Adrenal gland (tissue), 12 donors: ENCODE data around the gene ANK2. TPM values are rescaled to one million over a fixed set of nuclear protein-coding genes. Genes with fewer than 3 reads are reported as not detected.

Experiments
- DNase-seq, 7 donors: peaks; one replicate each; pipeline ENCODE4 v3.0.0-alpha.2; 2019 to 2020
- H3K27ac ChIP-seq, 5 donors: fragments of 200-600 bp; sonication (generic) in 4 of 5; 1 replicate in 3 of 5; 2 replicates in 2 of 5; pipeline versions ENCODE4 v1.5.1 to v1.8.0; 2016 to 2020; ENCODE audit warnings: mild to moderate bottlenecking in 1 of 5
- H3K27me3 ChIP-seq: fragments of 200-600 bp; 2 replicates; pipeline ENCODE4 v1.8.0; 2021
- H3K36me3 ChIP-seq, 2 donors: fragments of 200-600 bp; replicated peaks in 1 of 2; 1 replicate in 1 of 2; 2 replicates in 1 of 2; pipeline versions ENCODE4 v1.5.1 to v1.8.0; 2018 to 2022
- H3K4me1 ChIP-seq, 2 donors: fragments of 200-600 bp; replicated peaks in 1 of 2; 1 replicate in 1 of 2; 2 replicates in 1 of 2; pipeline versions ENCODE4 v1.5.1 to v1.8.0; 2018 to 2021
- H3K4me3 ChIP-seq, 4 donors: fragments of 200-600 bp; sonication (generic) in 3 of 4; one replicate each; pipeline ENCODE4 v1.5.1; 2016 to 2018
- H3K9me3 ChIP-seq, 3 donors: fragments of 200-600 bp; sonication (generic) in 1 of 3; replicated peaks in 1 of 3; 1 replicate in 2 of 3; 2 replicates in 1 of 3; pipeline versions ENCODE4 v1.5.1 to v1.8.0; 2016 to 2021
- POLR2A ChIP-seq, 2 donors: fragments of 450-650 bp; IDR thresholded peaks; one replicate each; pipeline ENCODE4 v1.6.1; 2017; ENCODE audit warnings: antibody characterized with exemption in 2 of 2, mild to moderate bottlenecking in 2 of 2, moderate library complexity in 1 of 2
- WGBS, 4 donors: extraction: QIAGEN DNeasy Blood & Tissue Kit in 2 of 4; methylation state at CpG; one replicate each; pipeline versions ENCODE4 v1.1.5 to v1.1.7; 2013 to 2017; 5-methylcytosine and 5-hydroxymethylcytosine counted together
- intact Hi-C, 2 donors: fragments of 100-400 bp; cut with DNase I; formaldehyde crosslinking; loops; one replicate each; pipeline versions ENCODE4 v1.14.1 to v1.15.0; 2022 to 2023
- polyA plus RNA-seq, 3 donors: library from polyadenylated mRNA; stranded (reverse); fragments of 200-250 nt in 2 of 3; fragments of 350-450 nt in 1 of 3; fragmentation: Illumina TruSeq in 1 of 3; extraction: RNeasy Lipid Tissue Mini Kit (QIAGEN cat#74804) in 1 of 3; gene quantifications; one replicate each; pipeline ENCODE4 v1.2.3, GENCODE V29; 2013 to 2014
- total RNA-seq, 9 donors: library from RNA; depleted of rRNA in 4 of 9; stranded (reverse); fragments of >200 nt in 4 of 9; fragments of 120-200 nt in 1 of 9; fragmentation: NEBNext Ultra II Directional in 1 of 9; extraction: Animal tissue kit (Norgen Biotek cat#: 25700) in 1 of 9; gene quantifications; one replicate each; pipeline versions ENCODE4 v1.1.0 to v1.2.4, GENCODE V29; 2013 to 2023
- TF ChIP-seq, protein P1 (sequence below), 6 experiments: fragments of 450-650 bp in 4 of 6; fragments of 200-600 bp in 2 of 6; sonication (generic) in 1 of 6; IDR thresholded peaks; 1 replicate in 5 of 6; 2 replicates in 1 of 6; pipeline versions ENCODE4 v1.5.1 to v1.8.0; 2016 to 2021; ENCODE audit warnings: antibody characterized with exemption in 6 of 6, mild to moderate bottlenecking in 2 of 6, moderate library complexity in 1 of 6
- donor health status: healthy with polysubstance abuse.
- donor health status: Bipolar disorder and iron deficiency.
- donor health status: DM: yes; HTN: yes; CAD: no.
- donor health status: DM: no; HTN: no; CAD: no.
- donor health status: DM: no; HTN: no; CAD: no.
- donor health status: DM: yes; HTN: yes; CAD: no.

Gene ANK2
- total and polyA plus RNA-seq, 12 donors: 6.5 to 229 (median 56.1) TPM

DNA sequence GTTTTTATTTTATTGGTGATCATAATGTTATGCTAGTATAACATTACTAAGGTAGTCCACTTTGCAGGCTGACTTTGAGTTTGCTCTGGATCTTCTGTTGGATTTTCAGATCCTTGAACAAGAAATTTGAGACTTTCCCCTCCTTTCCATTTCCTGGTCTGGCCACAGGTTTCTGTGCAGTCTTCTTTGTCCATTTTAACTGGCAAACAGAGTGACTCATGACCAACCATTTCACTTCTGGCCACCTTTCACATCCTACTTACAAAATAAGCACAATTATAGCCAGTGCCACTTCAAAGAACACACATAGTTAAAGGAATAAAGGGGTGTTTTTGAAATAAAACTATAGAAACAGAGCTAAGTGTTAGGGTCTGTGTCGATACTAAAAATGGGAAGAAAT is 8.4 kb downstream of the ANK2 start:
- no peak overlapping the region for H3K4me3 ChIP-seq
- H3K9me3 ChIP-seq: peaks cover 0 to 5% (median 0%) of the 10 kb centered on the region in 3 donors
- intact Hi-C loops: no loop called here
- no peak overlapping the region for H3K27ac ChIP-seq
- no peaks in the 10 kb centered on the region for H3K27me3 ChIP-seq
- no peaks in the 10 kb centered on the region for H3K36me3 ChIP-seq
- DNase-seq: no peak
- H3K4me1 ChIP-seq: peaks cover 5 to 11% of the 10 kb centered on the region in 2 donors
- TF ChIP-seq, protein P1, sequence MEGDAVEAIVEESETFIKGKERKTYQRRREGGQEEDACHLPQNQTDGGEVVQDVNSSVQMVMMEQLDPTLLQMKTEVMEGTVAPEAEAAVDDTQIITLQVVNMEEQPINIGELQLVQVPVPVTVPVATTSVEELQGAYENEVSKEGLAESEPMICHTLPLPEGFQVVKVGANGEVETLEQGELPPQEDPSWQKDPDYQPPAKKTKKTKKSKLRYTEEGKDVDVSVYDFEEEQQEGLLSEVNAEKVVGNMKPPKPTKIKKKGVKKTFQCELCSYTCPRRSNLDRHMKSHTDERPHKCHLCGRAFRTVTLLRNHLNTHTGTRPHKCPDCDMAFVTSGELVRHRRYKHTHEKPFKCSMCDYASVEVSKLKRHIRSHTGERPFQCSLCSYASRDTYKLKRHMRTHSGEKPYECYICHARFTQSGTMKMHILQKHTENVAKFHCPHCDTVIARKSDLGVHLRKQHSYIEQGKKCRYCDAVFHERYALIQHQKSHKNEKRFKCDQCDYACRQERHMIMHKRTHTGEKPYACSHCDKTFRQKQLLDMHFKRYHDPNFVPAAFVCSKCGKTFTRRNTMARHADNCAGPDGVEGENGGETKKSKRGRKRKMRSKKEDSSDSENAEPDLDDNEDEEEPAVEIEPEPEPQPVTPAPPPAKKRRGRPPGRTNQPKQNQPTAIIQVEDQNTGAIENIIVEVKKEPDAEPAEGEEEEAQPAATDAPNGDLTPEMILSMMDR (IDR thresholded peaks at IDR 0.05): no peak
- TF ChIP-seq POLR2A (IDR thresholded peaks at IDR 0.05): no peak
- whole genome bisulfite sequencing, 4 donors: 92 to 100% (median 99%) methylated on average over 1 of the region's 1 CpG

DNA sequence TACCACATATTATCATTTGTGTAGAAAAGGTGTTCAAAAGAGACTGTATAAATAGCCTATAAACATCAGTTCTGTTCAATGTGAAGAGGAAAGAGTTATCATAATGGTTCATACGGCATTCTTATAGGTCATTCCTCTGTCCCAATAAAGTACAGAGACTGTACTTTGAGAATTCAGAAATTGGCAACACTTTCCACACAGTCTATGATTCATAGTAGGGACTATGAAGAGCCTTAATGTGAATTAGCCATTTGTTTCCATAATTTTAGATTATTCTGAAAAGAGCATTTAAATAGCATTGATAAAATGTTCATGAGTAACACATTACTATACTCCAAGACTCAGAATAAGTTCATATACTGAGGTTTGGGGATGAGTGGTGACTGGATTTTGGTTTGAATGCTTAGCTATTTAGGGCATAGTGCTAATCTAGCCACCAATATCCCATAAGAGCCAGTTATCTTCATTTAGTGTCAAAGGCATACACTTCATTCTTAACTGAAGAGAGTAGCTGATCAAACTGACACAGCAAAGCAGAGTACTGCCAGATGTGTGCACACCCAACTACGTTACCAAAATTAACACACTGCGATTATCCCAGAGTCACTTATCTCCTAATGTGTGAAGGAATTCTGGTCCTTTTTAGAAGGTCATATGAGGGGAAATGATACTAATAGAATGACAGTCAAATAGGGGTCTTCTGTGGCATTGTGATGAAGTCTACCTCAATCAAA is 10.2 kb downstream of the ANK2 start:
- H3K36me3 ChIP-seq: no peaks in the 10 kb centered on the region
- H3K27me3 ChIP-seq: no peaks in the 10 kb centered on the region
- 86 to 89% (median 87%) methylated on average over 3 of the region's 3 CpGs for WGBS, 4 donors
- peaks cover 5 to 11% of the 10 kb centered on the region in 2 donors for H3K4me1 ChIP-seq
- no peak overlapping the region for H3K4me3 ChIP-seq
- intact Hi-C loops: no loop called here
- no peak for DNase-seq
- no peak for TF ChIP-seq POLR2A (IDR thresholded peaks at IDR 0.05)
- TF ChIP-seq, protein P1 (IDR thresholded peaks at IDR 0.05): no peak
- H3K9me3 ChIP-seq: peaks cover 0 to 5% (median 0%) of the 10 kb centered on the region in 3 donors
- H3K27ac ChIP-seq: no peak overlapping the region

DNA sequence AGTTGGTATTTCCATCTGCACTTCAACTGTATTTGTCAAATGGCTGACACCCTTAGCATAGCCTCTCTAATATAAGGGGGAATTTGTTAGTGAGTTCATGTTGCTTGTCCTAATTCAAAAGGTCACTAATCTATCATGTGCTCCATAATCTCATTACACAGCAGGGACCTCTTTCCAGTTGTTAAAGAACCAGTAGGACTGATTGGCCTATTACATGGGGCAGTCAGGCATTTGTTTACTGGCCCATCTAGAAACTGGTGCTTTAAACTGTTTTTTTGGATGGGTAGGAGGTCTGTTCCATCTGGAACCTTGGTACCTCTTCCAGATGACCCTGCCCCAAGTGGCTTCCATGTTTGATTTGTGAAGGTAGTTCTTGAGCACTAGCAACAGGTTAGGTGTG is 11.4 kb downstream of the ANK2 start:
- H3K4me3 ChIP-seq: no peak overlapping the region
- no peaks in the 10 kb centered on the region for H3K36me3 ChIP-seq
- no peak for DNase-seq
- no peak overlapping the region for H3K27ac ChIP-seq
- H3K27me3 ChIP-seq: no peaks in the 10 kb centered on the region
- H3K4me1 ChIP-seq: peaks cover 5 to 11% of the 10 kb centered on the region in 2 donors
- intact Hi-C loops: no loop called here
- peaks cover 0 to 5% (median 0%) of the 10 kb centered on the region in 3 donors for H3K9me3 ChIP-seq
- TF ChIP-seq, protein P1 (IDR thresholded peaks at IDR 0.05): no peak

DNA sequence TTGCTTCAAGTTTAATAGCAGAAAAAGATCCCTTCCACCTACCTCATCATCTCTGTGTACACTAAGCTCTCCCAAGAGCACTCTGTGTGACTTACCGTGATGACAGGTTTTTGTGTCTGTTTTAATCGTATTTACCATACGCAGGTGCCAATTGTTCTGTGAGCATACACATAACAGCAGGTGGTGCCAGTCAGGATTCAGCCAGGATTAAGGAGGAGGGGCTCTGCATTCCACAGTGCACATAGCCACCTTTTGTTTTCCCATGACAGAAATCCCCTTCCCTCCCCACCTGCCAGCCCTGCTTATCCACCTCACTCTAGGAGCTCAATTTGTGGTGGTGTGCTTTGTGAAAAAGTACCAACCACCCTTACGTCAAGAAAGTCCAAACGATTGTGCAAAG is 14.8 kb downstream of the ANK2 start:
- H3K36me3 ChIP-seq: no peaks in the 10 kb centered on the region
- H3K4me3 ChIP-seq: no peak overlapping the region
- no peak for DNase-seq
- 59 to 70% (median 64%) methylated on average over 5 of the region's 5 CpGs for WGBS, 4 donors
- peaks cover 0 to 18% of the 10 kb centered on the region in 2 donors for H3K4me1 ChIP-seq
- H3K27ac ChIP-seq: no peak overlapping the region
- no peaks in the 10 kb centered on the region for H3K27me3 ChIP-seq
- TF ChIP-seq POLR2A (IDR thresholded peaks at IDR 0.05): no peak
- TF ChIP-seq, protein P1 (IDR thresholded peaks at IDR 0.05): no peak
- peaks cover 0 to 3% (median 0%) of the 10 kb centered on the region in 3 donors for H3K9me3 ChIP-seq
- intact Hi-C loops: no loop called here
